Hepatocyte (in vitro differentiated cells): ENCODE measurements around the gene ACTR6.

ENCODE experiments used
- EZH2 ChIP-seq: fragments of 200-600 bp; sonication (generic); IDR thresholded peaks from 2 replicates; pipeline ENCODE4 v1.6.1; 2016; ENCODE audit warnings: antibody characterized with exemption, mild to moderate bottlenecking, borderline replicate concordance
- TF ChIP-seq, protein P1 (sequence below): fragments of 200-600 bp; sonication (generic); IDR thresholded peaks from 2 replicates; pipeline ENCODE4 v1.5.1; 2016; ENCODE audit warnings: antibody characterized with exemption, mild to moderate bottlenecking; ENCODE audit not compliant: poor library complexity

DNA sequence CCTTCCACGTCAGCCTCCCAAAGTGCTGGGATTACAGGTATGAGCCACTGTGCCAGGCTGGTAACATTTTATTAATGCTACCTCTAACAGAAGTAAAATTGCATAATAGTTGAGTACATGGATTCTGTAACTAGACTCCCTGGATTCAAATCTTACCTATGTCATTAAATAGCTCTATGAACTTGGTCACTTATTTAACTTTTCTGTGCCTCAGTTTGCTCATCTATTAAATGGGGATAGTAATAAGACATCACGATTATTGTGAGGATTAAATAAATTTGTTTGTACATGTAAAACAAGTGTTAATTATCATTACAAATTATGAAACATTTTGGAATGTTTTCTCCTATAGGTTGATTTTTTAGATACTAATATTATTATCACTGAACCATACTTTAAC is 6.7 kb downstream of the ACTR6 start:
- TF ChIP-seq, protein P1, sequence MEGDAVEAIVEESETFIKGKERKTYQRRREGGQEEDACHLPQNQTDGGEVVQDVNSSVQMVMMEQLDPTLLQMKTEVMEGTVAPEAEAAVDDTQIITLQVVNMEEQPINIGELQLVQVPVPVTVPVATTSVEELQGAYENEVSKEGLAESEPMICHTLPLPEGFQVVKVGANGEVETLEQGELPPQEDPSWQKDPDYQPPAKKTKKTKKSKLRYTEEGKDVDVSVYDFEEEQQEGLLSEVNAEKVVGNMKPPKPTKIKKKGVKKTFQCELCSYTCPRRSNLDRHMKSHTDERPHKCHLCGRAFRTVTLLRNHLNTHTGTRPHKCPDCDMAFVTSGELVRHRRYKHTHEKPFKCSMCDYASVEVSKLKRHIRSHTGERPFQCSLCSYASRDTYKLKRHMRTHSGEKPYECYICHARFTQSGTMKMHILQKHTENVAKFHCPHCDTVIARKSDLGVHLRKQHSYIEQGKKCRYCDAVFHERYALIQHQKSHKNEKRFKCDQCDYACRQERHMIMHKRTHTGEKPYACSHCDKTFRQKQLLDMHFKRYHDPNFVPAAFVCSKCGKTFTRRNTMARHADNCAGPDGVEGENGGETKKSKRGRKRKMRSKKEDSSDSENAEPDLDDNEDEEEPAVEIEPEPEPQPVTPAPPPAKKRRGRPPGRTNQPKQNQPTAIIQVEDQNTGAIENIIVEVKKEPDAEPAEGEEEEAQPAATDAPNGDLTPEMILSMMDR: no peak
- TF ChIP-seq EZH2: no peak
